Fibroblast of mammary gland (primary cell): ENCODE data around the gene SLC52A3.
"Not testable (repeated sequence)": the region's sequence is repeated elsewhere in the genome, so short reads cannot be mapped to it uniquely, and the experiment has no call there.

ENCODE experiments used
- DNase-seq: peaks from one replicate; pipeline ENCODE4 v3.0.0-alpha.2; 2010; ENCODE audit warnings: low read depth
- H3K4me3 ChIP-seq: 2 replicates; pipeline ENCODE4 v1.5.1; 2011; ENCODE audit warnings: low read depth, mild to moderate bottlenecking, low read length, moderate library complexity; ENCODE audit not compliant: control insufficient read depth
- TF ChIP-seq, protein P1 (sequence below): conservative IDR thresholded peaks from 2 replicates; pipeline ENCODE4 v1.5.1; 2011; ENCODE audit warnings: low read depth, low read length, inconsistent platforms; ENCODE audit not compliant: control insufficient read depth, insufficient read depth

SLC52A3 gene

DNA sequence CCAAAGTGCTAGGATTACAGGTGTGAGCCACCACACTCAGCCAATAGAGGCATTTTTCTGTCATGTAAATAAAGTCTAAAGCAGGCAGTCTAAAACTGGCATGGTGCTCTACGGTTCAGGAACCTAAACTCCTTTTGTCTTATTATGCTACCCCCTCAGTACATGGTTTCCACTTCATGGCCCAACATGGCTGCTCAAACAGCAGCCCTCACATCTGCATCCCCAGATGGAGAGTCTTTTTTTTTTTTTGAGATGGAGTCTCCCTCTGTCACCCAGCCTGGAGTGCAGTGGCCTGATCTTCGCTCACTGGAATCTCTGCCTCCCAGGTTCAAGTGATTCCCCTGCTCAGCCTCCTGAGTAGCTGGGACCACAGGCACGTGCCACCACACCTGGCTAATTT, 38.3 kb downstream of the SLC52A3 start:
- TF ChIP-seq, protein P1, sequence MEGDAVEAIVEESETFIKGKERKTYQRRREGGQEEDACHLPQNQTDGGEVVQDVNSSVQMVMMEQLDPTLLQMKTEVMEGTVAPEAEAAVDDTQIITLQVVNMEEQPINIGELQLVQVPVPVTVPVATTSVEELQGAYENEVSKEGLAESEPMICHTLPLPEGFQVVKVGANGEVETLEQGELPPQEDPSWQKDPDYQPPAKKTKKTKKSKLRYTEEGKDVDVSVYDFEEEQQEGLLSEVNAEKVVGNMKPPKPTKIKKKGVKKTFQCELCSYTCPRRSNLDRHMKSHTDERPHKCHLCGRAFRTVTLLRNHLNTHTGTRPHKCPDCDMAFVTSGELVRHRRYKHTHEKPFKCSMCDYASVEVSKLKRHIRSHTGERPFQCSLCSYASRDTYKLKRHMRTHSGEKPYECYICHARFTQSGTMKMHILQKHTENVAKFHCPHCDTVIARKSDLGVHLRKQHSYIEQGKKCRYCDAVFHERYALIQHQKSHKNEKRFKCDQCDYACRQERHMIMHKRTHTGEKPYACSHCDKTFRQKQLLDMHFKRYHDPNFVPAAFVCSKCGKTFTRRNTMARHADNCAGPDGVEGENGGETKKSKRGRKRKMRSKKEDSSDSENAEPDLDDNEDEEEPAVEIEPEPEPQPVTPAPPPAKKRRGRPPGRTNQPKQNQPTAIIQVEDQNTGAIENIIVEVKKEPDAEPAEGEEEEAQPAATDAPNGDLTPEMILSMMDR, result no peak
- DNase-seq, result no peak

DNA sequence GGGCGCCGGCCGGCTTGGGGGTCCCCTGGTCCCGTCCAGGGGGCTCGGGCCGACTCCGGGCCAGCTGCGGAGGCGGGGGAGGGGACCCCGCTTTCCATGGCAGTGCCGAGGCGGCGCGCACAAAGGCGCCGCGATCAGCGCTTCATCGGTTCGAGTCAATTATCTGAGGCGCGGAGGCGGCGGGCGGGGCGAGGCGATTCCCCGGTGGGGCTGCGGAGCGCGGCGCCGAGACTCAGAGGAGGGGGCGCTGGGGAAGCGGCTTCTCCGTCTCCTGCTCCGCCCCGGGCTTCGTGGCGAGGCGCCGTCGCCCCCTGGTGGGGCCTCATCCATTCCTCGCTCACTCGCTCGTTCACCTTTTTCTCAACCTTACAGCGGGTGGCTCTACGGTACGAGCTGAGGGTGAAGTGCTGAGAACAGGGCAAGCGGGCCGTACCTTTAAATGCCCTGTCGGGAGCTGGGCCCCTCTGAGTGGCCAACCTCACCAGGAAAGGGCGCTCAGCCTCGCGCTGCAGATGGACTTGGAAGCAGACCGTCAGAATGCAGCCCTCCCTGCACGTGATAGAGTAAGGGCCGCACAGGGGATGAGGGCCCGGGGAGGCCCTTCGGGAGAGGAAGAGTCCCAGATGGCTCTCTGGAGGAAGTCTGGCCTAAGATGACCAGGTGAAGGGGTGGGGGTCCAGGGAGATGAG, 39.9 kb downstream of the SLC52A3 start:
- TF ChIP-seq, protein P1, result peak; percentile 45
- H3K4me3 ChIP-seq, result no peak overlapping the region
- DNase-seq, result peak; percentile 22

More for the DNA sequence above, 38.3 kb downstream of the SLC52A3 start:
- H3K4me3 ChIP-seq, result no peak overlapping the region

DNA sequence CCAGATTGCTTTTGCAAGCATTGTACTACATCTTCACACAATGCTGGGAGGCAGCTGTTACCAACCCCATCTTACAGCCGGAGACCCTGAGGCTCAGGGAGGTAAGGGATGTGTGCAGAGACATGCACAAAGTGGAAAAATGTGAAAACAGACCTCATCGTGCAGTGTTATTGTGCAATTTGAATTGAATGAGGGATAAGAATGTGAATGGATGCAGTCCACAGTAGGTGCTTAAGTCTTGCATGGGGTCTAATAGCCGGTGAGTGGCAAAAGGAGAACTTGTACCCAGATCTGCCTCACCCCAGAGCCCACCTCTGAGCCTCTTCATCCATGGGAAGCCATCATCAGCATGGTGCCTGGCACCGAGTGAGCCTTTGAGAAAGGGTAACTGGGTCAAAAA, 42.1 kb downstream of the SLC52A3 start:
- TF ChIP-seq, protein P1, result no peak
- no peak overlapping the region for H3K4me3 ChIP-seq
- no peak for DNase-seq

DNA sequence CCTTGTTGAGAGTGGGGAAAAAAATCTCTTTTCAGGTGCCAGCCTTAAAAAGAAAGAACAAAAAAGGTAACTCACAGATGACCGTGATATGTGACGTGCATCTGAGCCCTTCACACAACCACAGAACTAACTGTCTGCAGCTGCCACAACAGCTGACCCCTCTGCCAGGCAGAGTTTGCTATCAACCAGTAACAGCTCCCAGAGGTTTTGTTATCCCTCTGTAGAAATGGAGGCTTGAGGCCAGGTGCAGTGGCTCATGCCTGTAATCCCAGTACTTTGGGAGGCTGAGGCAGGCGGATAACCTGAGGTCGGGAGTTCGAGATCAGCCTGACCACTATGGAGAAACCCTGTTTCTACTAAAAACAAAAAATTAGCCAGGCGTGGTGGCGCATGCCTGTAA, 42.8 kb downstream of the SLC52A3 start:
- H3K4me3 ChIP-seq, result no peak overlapping the region
- DNase-seq, result no peak
- TF ChIP-seq, protein P1, result no peak

DNA sequence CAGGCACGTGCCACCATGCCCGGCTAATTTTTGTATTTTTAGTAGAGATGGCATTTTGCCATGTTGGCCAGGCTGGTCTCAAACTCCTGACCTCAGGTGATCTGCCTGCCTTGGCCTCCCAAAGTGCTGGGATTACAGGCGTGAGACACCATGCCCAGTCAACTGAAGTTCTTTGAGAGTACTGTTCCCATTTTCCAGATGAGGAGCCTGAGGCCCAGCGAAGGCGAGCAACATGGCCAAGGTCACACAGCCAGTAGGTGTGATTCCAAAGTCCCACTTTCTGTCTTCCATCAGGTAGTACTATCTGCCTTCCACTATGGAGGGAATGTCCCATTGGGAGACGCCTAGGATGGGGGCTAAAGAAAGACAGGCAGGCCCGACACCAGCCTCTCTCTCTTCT, 43.5 kb downstream of the SLC52A3 start:
- DNase-seq, H3K4me3 ChIP-seq: not testable (repeated sequence)

DNA sequence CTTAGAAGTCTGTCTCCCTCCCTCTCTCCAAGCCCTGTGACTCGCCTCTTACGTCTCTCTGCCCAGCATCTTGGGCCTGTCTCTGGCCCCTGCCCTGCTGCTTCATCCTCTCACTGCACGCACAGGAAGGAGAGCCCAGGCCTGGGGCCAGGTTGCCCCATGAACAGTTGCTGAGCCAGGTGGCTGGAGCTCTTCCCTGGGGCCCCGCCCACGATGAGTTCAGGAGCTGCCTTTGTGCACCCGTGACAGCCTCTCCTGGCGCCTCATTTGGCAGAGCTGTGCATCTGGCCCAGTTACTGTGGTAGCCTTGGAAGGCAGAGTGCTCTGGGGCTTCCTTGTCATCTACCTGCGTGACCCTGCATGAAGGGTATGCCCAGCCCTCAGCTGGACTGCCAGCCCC, 44.5 kb downstream of the SLC52A3 start:
- TF ChIP-seq, protein P1, result no peak

DNA sequence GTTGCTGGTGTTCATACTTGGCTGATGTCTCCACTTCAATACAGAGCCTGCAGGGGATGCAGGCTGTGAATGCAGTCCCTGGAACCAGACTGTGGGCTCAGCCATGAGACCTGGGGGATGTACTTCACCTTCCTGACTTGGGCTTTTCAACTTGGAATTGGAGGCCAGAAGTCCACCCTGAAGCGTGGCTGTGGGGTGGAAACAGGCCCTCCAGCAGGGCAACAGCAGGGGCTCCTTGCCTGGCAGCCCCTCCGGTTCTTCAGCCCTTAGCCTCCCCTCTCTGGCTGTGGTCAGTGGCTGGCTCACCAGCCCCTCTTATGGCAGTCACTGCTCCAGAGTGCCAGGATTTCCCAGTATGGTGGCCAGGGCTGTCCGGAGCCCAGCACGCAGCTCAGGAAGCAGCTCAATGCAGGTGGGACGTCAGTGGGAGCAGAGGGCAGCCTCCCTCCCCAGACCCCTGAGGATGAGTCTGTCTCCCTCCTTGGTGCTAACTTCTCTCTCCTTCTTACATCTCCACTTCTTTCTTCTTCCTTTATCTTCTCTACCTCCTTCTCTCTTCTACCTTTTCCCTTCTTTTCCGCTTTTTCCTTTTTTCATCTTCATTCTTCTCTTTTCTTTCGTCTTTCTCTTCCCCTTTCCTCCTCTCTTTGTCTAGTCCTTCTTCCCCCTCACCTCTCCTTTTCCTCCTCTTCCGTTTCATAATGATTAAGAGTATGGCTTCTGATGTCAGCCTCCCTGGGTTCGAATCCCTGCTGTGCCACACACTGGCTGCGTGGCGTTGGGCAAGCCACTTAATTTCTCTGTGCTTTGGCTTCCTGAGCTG, 45.3 kb downstream of the SLC52A3 start:
- TF ChIP-seq, protein P1, result no peak
- DNase-seq, result no peak
- H3K4me3 ChIP-seq, result no peak overlapping the region

More for the DNA sequence above, 44.5 kb downstream of the SLC52A3 start:
- no peak for DNase-seq
- H3K4me3 ChIP-seq, result no peak overlapping the region
